ENCODE measurements around the gene UTP18. TPM values are rescaled to one million over a fixed set of nuclear protein-coding genes. Genes with fewer than 3 reads are reported as not detected.
A peak's percentile ranks its signal among the peaks of the same experiment; 100 is the strongest.
"Not testable (repeated sequence)": the region's sequence is repeated elsewhere in the genome, so short reads cannot be mapped to it uniquely, and the experiment has no call there.

UTP18 gene
- total and polyA plus RNA-seq, 3 experiments from 2014 or later, result 50.4 to 82.1 (median 80.5) TPM

GRCh38 chr17:51319186-51319585, 58.8 kb downstream of the UTP18 start:
- no peaks in the 10 kb centered on the region for H3K9me3 ChIP-seq (ENCODE audit: low read length)

GRCh38 chr17:51322390-51323029, 62.2 kb downstream of the UTP18 start:
- Mint-ChIP-seq H3K4me3 (no peak overlapping the region), H3K9me3 (peaks cover 2 to 15% (median 10%) of the 10 kb centered on the region in 5 donors), H3K4me1 (no peaks in the 10 kb centered on the region), H3K27ac (peak overlapping the region in 1 of 8 donors; percentile 10), H3K36me3 (peaks cover 0 to 7% (median 0%) of the 10 kb centered on the region in 3 donors), H3K27me3 (peaks cover 16 to 34% of the 10 kb centered on the region in 2 donors)
- no peak overlapping the region for H3K27ac ChIP-seq (ENCODE audit: low read depth, low read length)
- POLR2A ChIA-PET, result no interaction called here
- H3K9me3 ChIP-seq (ENCODE audit: low read length), result no peaks in the 10 kb centered on the region
- CTCF ChIA-PET, result no interaction called here
- H3K36me3 ChIP-seq (ENCODE audit: insufficient read depth, low read length), result no peaks in the 10 kb centered on the region
- no peaks in the 10 kb centered on the region for H3K27me3 ChIP-seq (ENCODE audit: insufficient read depth, low read length, poor library complexity, severe bottlenecking)
- no peak overlapping the region for H3K4me3 ChIP-seq (ENCODE audit: low read length)
- H3K4me1 ChIP-seq (ENCODE audit: insufficient read depth, low read length), result no peaks in the 10 kb centered on the region
- DNase-seq, result no peak

More at GRCh38 chr17:51319186-51319585, 58.8 kb downstream of the UTP18 start:
- no peak overlapping the region for H3K4me3 ChIP-seq (ENCODE audit: low read length)
- Mint-ChIP-seq H3K36me3 (peaks cover 0 to 7% (median 0%) of the 10 kb centered on the region in 3 donors), H3K4me1 (no peaks in the 10 kb centered on the region), H3K4me3 (no peak overlapping the region), H3K27me3 (peaks cover 13 to 21% of the 10 kb centered on the region in 2 donors), H3K27ac (no peak overlapping the region), H3K9me3 (peaks cover 2 to 22% (median 12%) of the 10 kb centered on the region in 5 donors)
- H3K27me3 ChIP-seq (ENCODE audit: insufficient read depth, low read length, poor library complexity, severe bottlenecking), result no peaks in the 10 kb centered on the region
- no peak for DNase-seq
- H3K4me1 ChIP-seq (ENCODE audit: insufficient read depth, low read length), result no peaks in the 10 kb centered on the region
- H3K36me3 ChIP-seq (ENCODE audit: insufficient read depth, low read length), result no peaks in the 10 kb centered on the region
- no peak overlapping the region for H3K27ac ChIP-seq (ENCODE audit: low read depth, low read length)
- POLR2A ChIA-PET, result no interaction called here
- CTCF ChIA-PET, result no interaction called here

GRCh38 chr17:51325471-51325870, 65.1 kb downstream of the UTP18 start:
- Histone ChIP-seq H3K27ac (ENCODE audit: low read depth, low read length) (no peak overlapping the region), H3K4me3 (ENCODE audit: low read length) (no peak overlapping the region), H3K36me3 (ENCODE audit: insufficient read depth, low read length) (no peaks in the 10 kb centered on the region), H3K4me1 (ENCODE audit: insufficient read depth, low read length) (no peaks in the 10 kb centered on the region), H3K9me3 (ENCODE audit: low read length) (no peaks in the 10 kb centered on the region), H3K27me3 (ENCODE audit: insufficient read depth, low read length, poor library complexity, severe bottlenecking) (no peaks in the 10 kb centered on the region)
- Mint-ChIP-seq H3K27me3 (peaks cover 11 to 42% of the 10 kb centered on the region in 2 donors), H3K4me1 (no peaks in the 10 kb centered on the region), H3K36me3 (no peaks in the 10 kb centered on the region), H3K4me3 (no peak overlapping the region), H3K9me3 (no peaks in the 10 kb centered on the region), H3K27ac (no peak overlapping the region)
- ChIA-PET CTCF (no interaction called here), POLR2A (no interaction called here)
- no peak for DNase-seq

- H3K36me3 ChIP-seq (ENCODE audit: insufficient read depth, low read length); H3K9me3 Mint-ChIP-seq; DNase-seq; H3K4me1 Mint-ChIP-seq; H3K36me3 Mint-ChIP-seq; H3K4me1 ChIP-seq (ENCODE audit: insufficient read depth, low read length); CTCF ChIA-PET; POLR2A ChIA-PET; H3K27ac Mint-ChIP-seq; H3K27me3 ChIP-seq (ENCODE audit: insufficient read depth, low read length, poor library complexity, severe bottlenecking); H3K4me3 ChIP-seq (ENCODE audit: low read length); H3K9me3 ChIP-seq (ENCODE audit: low read length); H3K27ac ChIP-seq (ENCODE audit: low read depth, low read length); H3K4me3 Mint-ChIP-seq: not testable (repeated sequence)
- H3K27me3 Mint-ChIP-seq, result peaks cover 4 to 39% of the 10 kb centered on the region in 2 donors
Measured at GRCh38 chr17:51330861-51331503, 70.6 kb downstream of the UTP18 start.

GRCh38 chr17:51335006-51335590, 74.8 kb downstream of the UTP18 start:
- Mint-ChIP-seq H3K4me1 (no peaks in the 10 kb centered on the region), H3K27me3 (peaks cover 4 to 28% of the 10 kb centered on the region in 2 donors), H3K4me3 (no peak overlapping the region), H3K27ac (no peak overlapping the region), H3K9me3 (no peaks in the 10 kb centered on the region), H3K36me3 (no peaks in the 10 kb centered on the region)
- CTCF ChIA-PET, result no interaction called here
- no peak overlapping the region for H3K4me3 ChIP-seq (ENCODE audit: low read length)
- H3K27me3 ChIP-seq (ENCODE audit: insufficient read depth, low read length, poor library complexity, severe bottlenecking), result no peaks in the 10 kb centered on the region
- H3K4me1 ChIP-seq (ENCODE audit: insufficient read depth, low read length), result no peaks in the 10 kb centered on the region
- no peak overlapping the region for H3K27ac ChIP-seq (ENCODE audit: low read depth, low read length)
- H3K36me3 ChIP-seq (ENCODE audit: insufficient read depth, low read length), result no peaks in the 10 kb centered on the region
- no peak for DNase-seq
- no peaks in the 10 kb centered on the region for H3K9me3 ChIP-seq (ENCODE audit: low read length)
- POLR2A ChIA-PET, result no interaction called here

GRCh38 chr17:51335883-51336822, 75.8 kb downstream of the UTP18 start:
- no peaks in the 10 kb centered on the region for H3K4me1 Mint-ChIP-seq
- Histone ChIP-seq H3K36me3 (ENCODE audit: insufficient read depth, low read length) (no peaks in the 10 kb centered on the region), H3K4me3 (ENCODE audit: low read length) (no peak overlapping the region), H3K27ac (ENCODE audit: low read depth, low read length) (no peak overlapping the region), H3K9me3 (ENCODE audit: low read length) (no peaks in the 10 kb centered on the region), H3K4me1 (ENCODE audit: insufficient read depth, low read length) (no peaks in the 10 kb centered on the region), H3K27me3 (ENCODE audit: insufficient read depth, low read length, poor library complexity, severe bottlenecking) (no peaks in the 10 kb centered on the region)
- no peak for DNase-seq
- H3K4me3 Mint-ChIP-seq, result no peak overlapping the region
- H3K9me3 Mint-ChIP-seq, result no peaks in the 10 kb centered on the region
- peaks cover 4 to 28% of the 10 kb centered on the region in 2 donors for H3K27me3 Mint-ChIP-seq
- ChIA-PET POLR2A (no interaction called here), CTCF (no interaction called here)
- no peaks in the 10 kb centered on the region for H3K36me3 Mint-ChIP-seq
- no peak overlapping the region for H3K27ac Mint-ChIP-seq

- Mint-ChIP-seq H3K27ac (no peak overlapping the region), H3K4me3 (no peak overlapping the region), H3K27me3 (peaks cover 10 to 35% of the 10 kb centered on the region in 2 donors), H3K9me3 (no peaks in the 10 kb centered on the region), H3K4me1 (no peaks in the 10 kb centered on the region), H3K36me3 (no peaks in the 10 kb centered on the region)
- Histone ChIP-seq H3K9me3 (ENCODE audit: low read length) (no peaks in the 10 kb centered on the region), H3K27ac (ENCODE audit: low read depth, low read length) (no peak overlapping the region), H3K4me3 (ENCODE audit: low read length) (no peak overlapping the region), H3K36me3 (ENCODE audit: insufficient read depth, low read length) (no peaks in the 10 kb centered on the region), H3K4me1 (ENCODE audit: insufficient read depth, low read length) (no peaks in the 10 kb centered on the region), H3K27me3 (ENCODE audit: insufficient read depth, low read length, poor library complexity, severe bottlenecking) (no peaks in the 10 kb centered on the region)
- ChIA-PET CTCF (no interaction called here), POLR2A (no interaction called here)
- DNase-seq, result no peak
Measured at GRCh38 chr17:51341457-51341856, 81.1 kb downstream of the UTP18 start.

- H3K4me3 ChIP-seq (ENCODE audit: low read length), result no peak overlapping the region
- DNase-seq, result no peak
- no peak overlapping the region for H3K27ac ChIP-seq (ENCODE audit: low read depth, low read length)
- H3K4me1 ChIP-seq (ENCODE audit: insufficient read depth, low read length), result no peaks in the 10 kb centered on the region
- CTCF ChIA-PET, result no interaction called here
- H3K9me3 ChIP-seq (ENCODE audit: low read length), result no peaks in the 10 kb centered on the region
- no peaks in the 10 kb centered on the region for H3K9me3 Mint-ChIP-seq
- H3K4me1 Mint-ChIP-seq, result no peaks in the 10 kb centered on the region
- no peaks in the 10 kb centered on the region for H3K36me3 ChIP-seq (ENCODE audit: insufficient read depth, low read length)
- no peak overlapping the region for H3K4me3 Mint-ChIP-seq
- H3K27me3 ChIP-seq (ENCODE audit: insufficient read depth, low read length, poor library complexity, severe bottlenecking), result no peaks in the 10 kb centered on the region
- no peaks in the 10 kb centered on the region for H3K36me3 Mint-ChIP-seq
- POLR2A ChIA-PET, result no interaction called here
- no peak overlapping the region for H3K27ac Mint-ChIP-seq
- H3K27me3 Mint-ChIP-seq, result peaks cover 10 to 36% of the 10 kb centered on the region in 2 donors
Measured at GRCh38 chr17:51342257-51342656, 81.9 kb downstream of the UTP18 start.
